ENCODE measurements around the gene DSE.

- TF ChIP-seq CTCF (IDR thresholded peaks at IDR 0.05) (no peak), POLR2A (IDR thresholded peaks at IDR 0.05) (no peak)
Measured at GRCh38 chr6:116419069-116419786, 48.5 kb downstream of the DSE start.
